ENCODE results near the gene ZNF630.
"Not testable (repeated sequence)": the region's sequence is repeated elsewhere in the genome, so short reads cannot be mapped to it uniquely, and the experiment has no call there.

DNA sequence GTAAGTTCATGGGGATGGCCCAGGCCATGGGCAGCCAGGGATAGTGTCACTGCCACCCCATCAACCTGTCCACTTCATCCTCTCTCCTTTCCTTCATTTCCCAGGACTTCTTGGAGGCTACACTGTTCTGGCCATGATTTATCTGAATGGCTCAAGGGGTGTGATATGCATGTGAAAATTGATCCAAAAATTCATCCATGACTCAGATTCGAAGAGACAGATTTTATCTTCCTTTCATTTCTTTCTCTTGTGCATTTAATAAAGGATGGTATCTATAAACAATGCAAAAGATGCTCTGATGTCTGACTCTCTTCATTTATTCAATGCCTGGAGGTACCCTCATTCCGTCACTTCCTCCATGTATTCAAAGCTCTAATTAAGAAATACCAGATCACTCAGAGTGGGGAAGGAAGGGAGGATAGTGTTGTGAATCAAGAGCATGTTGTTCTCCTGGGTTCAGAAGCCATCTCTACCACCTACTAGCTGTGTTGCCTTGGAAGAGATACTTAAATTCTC is 61.9 kb downstream of the ZNF630 start:
- TF ChIP-seq EZH2phosphoT487 (IDR thresholded peaks at IDR 0.05; ENCODE audit: insufficient read depth, low read depth); EZH2 (IDR thresholded peaks at IDR 0.05; ENCODE audit: insufficient read depth, poor library complexity, severe bottlenecking): not testable (repeated sequence)
